HUES64 (cell line): ENCODE results near the gene AQP11. TPM values are rescaled to one million over a fixed set of nuclear protein-coding genes. Genes with fewer than 3 reads are reported as not detected.
A peak's percentile ranks its signal among the peaks of the same experiment; 100 is the strongest.
"Not testable (repeated sequence)": the region's sequence is repeated elsewhere in the genome, so short reads cannot be mapped to it uniquely, and the experiment has no call there.

Experiments used
- H3K27ac ChIP-seq: 2 replicates; pipeline ENCODE4 v1.7.0; 2013; ENCODE audit warnings: low read depth, low read length, inconsistent platforms
- H3K27me3 ChIP-seq: 2 replicates; pipeline ENCODE4 v1.6.1; 2013; ENCODE audit warnings: mild to moderate bottlenecking, low read length; ENCODE audit not compliant: insufficient read depth
- H3K36me3 ChIP-seq: 2 replicates; pipeline ENCODE4 v1.6.1; 2013; ENCODE audit warnings: mild to moderate bottlenecking, low read length; ENCODE audit not compliant: insufficient read depth
- H3K4me1 ChIP-seq: 2 replicates; pipeline ENCODE4 v1.6.1; 2013; ENCODE audit warnings: mild to moderate bottlenecking, low read length, moderate library complexity; ENCODE audit not compliant: insufficient read depth
- H3K4me3 ChIP-seq: 2 replicates; pipeline ENCODE4 v1.5.1; 2013; ENCODE audit warnings: mild to moderate bottlenecking, low read length, moderate library complexity
- H3K9ac ChIP-seq: 2 replicates; pipeline ENCODE4 v1.6.1; 2013; ENCODE audit warnings: mild to moderate bottlenecking, low read depth, low read length
- H3K9me3 ChIP-seq: 2 replicates; pipeline ENCODE4 v1.6.1; 2013; ENCODE audit warnings: low read depth, low read length; ENCODE audit not compliant: insufficient read depth
- WGBS: fragments of 150-250, 120-280 bp; methylation state at CpG from one replicate; pipeline ENCODE4 v1.1.7; 2013; ENCODE audit warnings: missing lambda C conversion rate; 5-methylcytosine and 5-hydroxymethylcytosine counted together
- polyA plus RNA-seq, 2 experiments: library from polyadenylated mRNA; stranded (reverse); fragments of 50-300 nt; gene quantifications; one replicate each; pipeline ENCODE4 v1.2.3, GENCODE V29; 2013

AQP11 gene
- polyA plus RNA-seq (2013, experiment 1 of 2): 0.90 TPM
- 0.95 TPM for polyA plus RNA-seq (2013, experiment 2 of 2)

- Histone ChIP-seq H3K27ac (peak within 1 kb of the TSS; percentile 72; the same call in 1 of the 2 replicates), H3K9ac (peak within 1 kb of the TSS; percentile 62), H3K9me3 (no peaks in the 10 kb centered on the region), H3K4me3 (peak within 1 kb of the TSS; percentile 67), H3K27me3 (peaks cover 11% of the 10 kb centered on the region; the same call in 1 of the 2 replicates), H3K36me3 (no peaks in the 10 kb centered on the region), H3K4me1 (no peaks in the 10 kb centered on the region)
- under 1% methylated on average over 65 of the region's 75 CpGs for WGBS
Measured at GRCh38 chr11:77589521-77590193, at the start of gene AQP11. AQP11 (plus strand) TSS chr11:77589953; CDS start chr11:77589993, 40 bp downstream.

GRCh38 chr11:77542296-77542695 lies 47.5 kb upstream of the AQP11 start:
- no peaks in the 10 kb centered on the region for H3K36me3 ChIP-seq
- H3K4me3 ChIP-seq: no peak overlapping the region
- H3K9me3 ChIP-seq: no peaks in the 10 kb centered on the region
- H3K27ac ChIP-seq: no peak overlapping the region
- H3K4me1 ChIP-seq: peaks cover 1% of the 10 kb centered on the region
- H3K9ac ChIP-seq: no peak overlapping the region
- H3K27me3 ChIP-seq: no peaks in the 10 kb centered on the region
- WGBS: 85% methylated on average over 1 of the region's 1 CpG

GRCh38 chr11:77547047-77547836 lies 42.5 kb upstream of the AQP11 start:
- 76% methylated on average over 7 of the region's 7 CpGs for WGBS
- no peak overlapping the region; the same call in 1 of the 2 replicates for H3K4me3 ChIP-seq
- H3K36me3 ChIP-seq: no peaks in the 10 kb centered on the region
- H3K9ac ChIP-seq: peak overlapping the region; percentile 82
- peaks cover 14% of the 10 kb centered on the region for H3K4me1 ChIP-seq
- peak overlapping the region; percentile 99 for H3K27ac ChIP-seq
- H3K9me3 ChIP-seq: peaks cover 5% of the 10 kb centered on the region; the same call in 1 of the 2 replicates
- H3K27me3 ChIP-seq: no peaks in the 10 kb centered on the region

GRCh38 chr11:77547863-77548551 lies 41.7 kb upstream of the AQP11 start:
- peak overlapping the region; percentile 82 for H3K9ac ChIP-seq
- H3K4me1 ChIP-seq: peaks cover 14% of the 10 kb centered on the region
- H3K36me3 ChIP-seq: no peaks in the 10 kb centered on the region
- peak overlapping the region; percentile 45 for H3K4me3 ChIP-seq
- 8% methylated on average over 6 of the region's 9 CpGs for WGBS
- H3K27me3 ChIP-seq: no peaks in the 10 kb centered on the region
- H3K9me3 ChIP-seq: peaks cover 5% of the 10 kb centered on the region; the same call in 1 of the 2 replicates
- peak overlapping the region; percentile 99 for H3K27ac ChIP-seq

GRCh38 chr11:77548552-77549445 lies 41.0 kb upstream of the AQP11 start:
- H3K4me1 ChIP-seq: peaks cover 14% of the 10 kb centered on the region
- H3K9me3 ChIP-seq: peaks cover 5% of the 10 kb centered on the region; the same call in 1 of the 2 replicates
- 88% methylated on average over 5 of the region's 6 CpGs for WGBS
- no peaks in the 10 kb centered on the region for H3K27me3 ChIP-seq
- H3K9ac ChIP-seq: no peak overlapping the region
- H3K4me3 ChIP-seq: no peak overlapping the region
- H3K27ac ChIP-seq: peak overlapping the region; percentile 99; the same call in 1 of the 2 replicates
- H3K36me3 ChIP-seq: no peaks in the 10 kb centered on the region

GRCh38 chr11:77551426-77551825 lies 38.3 kb upstream of the AQP11 start:
- not testable (repeated sequence) for H3K27ac ChIP-seq, H3K36me3 ChIP-seq, H3K4me3 ChIP-seq, H3K9me3 ChIP-seq, H3K27me3 ChIP-seq, H3K9ac ChIP-seq
- 94% methylated on average over 8 of the region's 8 CpGs for WGBS
- peaks cover 14% of the 10 kb centered on the region for H3K4me1 ChIP-seq

- Histone ChIP-seq H3K27ac (no peak overlapping the region), H3K9me3 (peaks cover 4% of the 10 kb centered on the region; the same call in 1 of the 2 replicates), H3K36me3 (no peaks in the 10 kb centered on the region), H3K4me3 (no peak overlapping the region), H3K4me1 (no peaks in the 10 kb centered on the region), H3K9ac (no peak overlapping the region), H3K27me3 (no peaks in the 10 kb centered on the region)
- 72% methylated on average over 5 of the region's 5 CpGs for WGBS
Measured at GRCh38 chr11:77557553-77557952, 32.2 kb upstream of the AQP11 start.

- Histone ChIP-seq H3K4me3 (no peak overlapping the region), H3K9me3 (peaks cover 4% of the 10 kb centered on the region; the same call in 1 of the 2 replicates), H3K27me3 (no peaks in the 10 kb centered on the region), H3K36me3 (no peaks in the 10 kb centered on the region), H3K4me1 (no peaks in the 10 kb centered on the region), H3K27ac (no peak overlapping the region), H3K9ac (no peak overlapping the region)
- WGBS: 88% methylated on average over 4 of the region's 4 CpGs
Measured at GRCh38 chr11:77558380-77558779, 31.4 kb upstream of the AQP11 start.

- H3K9ac ChIP-seq: no peak overlapping the region
- H3K4me1 ChIP-seq: no peaks in the 10 kb centered on the region
- no peaks in the 10 kb centered on the region for H3K36me3 ChIP-seq
- H3K27ac ChIP-seq: no peak overlapping the region
- 93% methylated on average over 6 of the region's 6 CpGs for WGBS
- no peaks in the 10 kb centered on the region for H3K27me3 ChIP-seq
- H3K9me3 ChIP-seq: no peaks in the 10 kb centered on the region
- no peak overlapping the region for H3K4me3 ChIP-seq
Measured at GRCh38 chr11:77559686-77560401, 29.9 kb upstream of the AQP11 start.

GRCh38 chr11:77560605-77561004 lies 29.1 kb upstream of the AQP11 start:
- Histone ChIP-seq H3K27ac (no peak overlapping the region), H3K4me3 (no peak overlapping the region), H3K9ac (no peak overlapping the region), H3K36me3 (no peaks in the 10 kb centered on the region), H3K4me1 (no peaks in the 10 kb centered on the region), H3K27me3 (no peaks in the 10 kb centered on the region), H3K9me3 (no peaks in the 10 kb centered on the region)
- WGBS: 91% methylated on average over 2 of the region's 2 CpGs
